Ishikawa (cell line): ENCODE results near the gene EYA4.

Experiments
- EP300 ChIP-seq: IDR thresholded peaks from 2 replicates; pipeline ENCODE4 v1.6.1; 2012; ENCODE audit warnings: borderline replicate concordance
- TEAD4 ChIP-seq: IDR thresholded peaks from 2 replicates; pipeline ENCODE4 v1.6.1; 2012

- no peak for TF ChIP-seq TEAD4
- TF ChIP-seq EP300, result no peak
Measured at GRCh38 chr6:133244519-133244918, 3.4 kb downstream of the EYA4 start.
